OCI-LY3 (cell line): ENCODE data around the gene SNX2.
"Not testable (repeated sequence)": the region's sequence is repeated elsewhere in the genome, so short reads cannot be mapped to it uniquely, and the experiment has no call there.

Source experiments
- H2AFZ ChIP-seq: fragments of 200-600, 300-600 bp; shearing (Covaris generic); 2 replicates; pipeline ENCODE4 v1.6.0; 2014; ENCODE audit warnings: antibody characterized with exemption, low read depth, low read length
- H3K27ac ChIP-seq: fragments of 200-600, 300-600 bp; sonication (generic); 2 replicates; pipeline ENCODE4 v1.5.1; 2014; ENCODE audit warnings: mild to moderate bottlenecking, low read length, moderate library complexity, mixed read lengths
- H3K27me3 ChIP-seq: fragments of 200-600, 300-600 bp; sonication (generic); 2 replicates; pipeline ENCODE4 v1.6.1; 2014; ENCODE audit warnings: low read depth, low read length, mixed read lengths
- H3K36me3 ChIP-seq: fragments of 200-600, 300-600 bp; sonication (generic); replicated peaks from 2 replicates; pipeline ENCODE3; 2014; ENCODE audit warnings: low read depth, low read length, mixed read lengths
- H3K4me1 ChIP-seq: fragments of 300-600, 200-600 bp; sonication (generic); 2 replicates; pipeline ENCODE4 v1.6.1; 2014; ENCODE audit warnings: low read length, mixed read lengths
- H3K4me2 ChIP-seq: fragments of 200-600, 300-600 bp; sonication (generic); 2 replicates; pipeline ENCODE4 v1.6.1; 2014; ENCODE audit warnings: low read length, mixed read lengths
- H3K4me3 ChIP-seq: fragments of 300-600, 200-600 bp; sonication (generic); 2 replicates; pipeline ENCODE4 v1.5.1; 2014; ENCODE audit warnings: antibody characterized with exemption, mild to moderate bottlenecking, low read length, moderate library complexity
- H3K79me2 ChIP-seq: fragments of 300-600, 200-600 bp; shearing (Covaris generic); 2 replicates; pipeline ENCODE4 v1.6.1; 2014; ENCODE audit warnings: mild to moderate bottlenecking, low read length, mixed read lengths
- H3K9ac ChIP-seq: fragments of 300-600, 200-600 bp; shearing (Covaris generic); 2 replicates; pipeline ENCODE4 v1.6.0; 2014; ENCODE audit warnings: mild to moderate bottlenecking, low read length, moderate library complexity
- H3K9me3 ChIP-seq: fragments of 200-600, 300-600 bp; shearing (Covaris generic); 2 replicates; pipeline ENCODE4 v1.6.1; 2014; ENCODE audit warnings: low read length, mixed read lengths; ENCODE audit not compliant: insufficient read depth
- H4K20me1 ChIP-seq: fragments of 200-600, 300-600 bp; sonication (generic); 2 replicates; pipeline ENCODE4 v1.6.1; 2016; ENCODE audit warnings: low read length, mixed read lengths; ENCODE audit not compliant: insufficient read depth
- CTCF ChIP-seq: fragments of 200-600, 300-600 bp; sonication (generic); IDR thresholded peaks from 2 replicates; pipeline ENCODE4 v1.5.1; 2014; ENCODE audit warnings: antibody characterized with exemption, low read length, low read depth
- EZH2phosphoT487 ChIP-seq: fragments of 200-600 bp; shearing (Covaris generic); IDR thresholded peaks from 2 replicates; pipeline ENCODE4 v1.6.1; 2018; ENCODE audit warnings: antibody characterized with exemption, mixed run types, low read depth

The SNX2 gene

GRCh38 chr5:122761115-122761514 lies 13.8 kb upstream of the SNX2 start:
- no peaks in the 10 kb centered on the region for H3K27me3 ChIP-seq
- H3K4me2 ChIP-seq = no peak overlapping the region
- no peak for TF ChIP-seq CTCF
- TF ChIP-seq EZH2phosphoT487 = no peak
- no peaks in the 10 kb centered on the region for H3K36me3 ChIP-seq
- no peak overlapping the region for H3K4me3 ChIP-seq
- H4K20me1 ChIP-seq = no peaks in the 10 kb centered on the region
- H3K9ac ChIP-seq = no peak overlapping the region
- H3K27ac ChIP-seq = no peak overlapping the region
- no peaks in the 10 kb centered on the region for H3K79me2 ChIP-seq
- no peaks in the 10 kb centered on the region for H3K9me3 ChIP-seq
- peaks cover 18% of the 10 kb centered on the region for H3K4me1 ChIP-seq
- no peak overlapping the region for H2AFZ ChIP-seq

GRCh38 chr5:122761896-122762295 lies 13.0 kb upstream of the SNX2 start:
- not testable (repeated sequence) for H3K27ac ChIP-seq, H4K20me1 ChIP-seq, H3K79me2 ChIP-seq, H3K9ac ChIP-seq, H3K36me3 ChIP-seq, H3K4me3 ChIP-seq, H2AFZ ChIP-seq, H3K27me3 ChIP-seq, H3K9me3 ChIP-seq, H3K4me2 ChIP-seq
- H3K4me1 ChIP-seq = peaks cover 12% of the 10 kb centered on the region

- Histone ChIP-seq H3K9me3 (no peaks in the 10 kb centered on the region), H3K27ac (no peak overlapping the region), H3K36me3 (no peaks in the 10 kb centered on the region), H3K4me1 (no peaks in the 10 kb centered on the region), H3K79me2 (no peaks in the 10 kb centered on the region), H3K9ac (no peak overlapping the region), H3K4me3 (no peak overlapping the region), H3K27me3 (no peaks in the 10 kb centered on the region), H4K20me1 (no peaks in the 10 kb centered on the region), H2AFZ (no peak overlapping the region), H3K4me2 (no peak overlapping the region)
- TF ChIP-seq EZH2phosphoT487 = no peak
- TF ChIP-seq CTCF = no peak
These were observed 8.8 kb upstream of the SNX2 start for GRCh38 chr5:122766130-122766529.

DNA sequence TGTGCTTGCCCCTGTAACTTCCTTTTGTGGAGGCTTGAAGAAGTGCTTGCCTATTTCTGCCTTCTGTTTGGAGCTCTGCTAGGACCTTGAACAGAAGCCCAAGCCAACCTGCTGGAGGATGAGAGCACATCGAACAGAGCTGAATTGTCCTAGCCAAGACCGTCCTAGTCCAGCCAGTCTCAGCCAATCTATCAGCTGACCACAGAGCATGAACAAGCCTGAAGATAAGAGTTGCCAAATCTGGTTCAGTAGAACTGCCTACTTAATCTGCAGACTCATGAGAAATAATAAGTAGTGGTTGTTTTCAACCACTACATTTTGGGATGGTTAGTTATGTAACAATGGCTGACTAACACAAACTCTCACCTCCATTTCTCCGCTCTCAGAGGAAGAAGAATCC lies 4.4 kb upstream of the SNX2 start:
- Histone ChIP-seq H3K27ac (no peak overlapping the region), H3K4me1 (peaks cover 2% of the 10 kb centered on the region; the same call in 1 of the 2 replicates), H2AFZ (no peak overlapping the region), H3K4me3 (no peak overlapping the region), H3K9me3 (no peaks in the 10 kb centered on the region), H4K20me1 (no peaks in the 10 kb centered on the region), H3K36me3 (no peaks in the 10 kb centered on the region), H3K9ac (no peak overlapping the region), H3K4me2 (no peak overlapping the region), H3K27me3 (no peaks in the 10 kb centered on the region), H3K79me2 (peaks cover 5% of the 10 kb centered on the region)
- TF ChIP-seq CTCF (no peak), EZH2phosphoT487 (no peak)

- Histone ChIP-seq H3K4me1 (peaks cover 13% of the 10 kb centered on the region), H3K79me2 (peaks cover 25% of the 10 kb centered on the region), H4K20me1 (peaks cover 14% of the 10 kb centered on the region; the same call in 1 of the 2 replicates), H3K27me3 (no peaks in the 10 kb centered on the region), H3K9ac (no peak overlapping the region), H3K36me3 (no peaks in the 10 kb centered on the region), H3K27ac (no peak overlapping the region), H3K4me3 (no peak overlapping the region), H3K4me2 (no peak overlapping the region), H2AFZ (no peak overlapping the region), H3K9me3 (no peaks in the 10 kb centered on the region)
- no peak for TF ChIP-seq CTCF
- no peak for TF ChIP-seq EZH2phosphoT487
These were observed 2.4 kb upstream of the SNX2 start for GRCh38 chr5:122772446-122772845.
